Liver (tissue), 9 donors: ENCODE measurements around the gene VEGFA. TPM values are rescaled to one million over a fixed set of nuclear protein-coding genes. Genes with fewer than 3 reads are reported as not detected.

Source experiments
- DNase-seq: peaks from one replicate; pipeline ENCODE4 v3.0.0-alpha.2; 2017; ENCODE audit warnings: low spot score
- H3K27ac ChIP-seq, 2 donors: one replicate each; pipeline ENCODE4 v1.7.0; 2013; ENCODE audit warnings: inconsistent platforms in 2 of 2, low read length in 2 of 2, control low read depth in 1 of 2, low read depth in 1 of 2, mild to moderate bottlenecking in 1 of 2
- H3K27me3 ChIP-seq, 4 donors: one replicate each; pipeline versions ENCODE4 v1.6.1 to v1.7.0; 2013; ENCODE audit warnings: low read length in 3 of 4, inconsistent platforms in 1 of 4, mild to moderate bottlenecking in 1 of 4, moderate library complexity in 1 of 4; ENCODE audit not compliant: control insufficient read depth in 4 of 4, insufficient read depth in 4 of 4
- H3K36me3 ChIP-seq, 4 donors: one replicate each; pipeline versions ENCODE4 v1.6.1 to v1.7.0; 2013; ENCODE audit warnings: low read length in 3 of 4, mild to moderate bottlenecking in 3 of 4, low read depth in 1 of 4, moderate library complexity in 1 of 4; ENCODE audit not compliant: control insufficient read depth in 4 of 4, insufficient read depth in 3 of 4
- H3K4me1 ChIP-seq, 4 donors: one replicate each; pipeline versions ENCODE4 v1.6.1 to v1.7.0; 2013; ENCODE audit warnings: low read length in 3 of 4, mild to moderate bottlenecking in 3 of 4, moderate library complexity in 1 of 4; ENCODE audit not compliant: control insufficient read depth in 4 of 4, insufficient read depth in 4 of 4
- H3K4me3 ChIP-seq, 3 donors: one replicate each; pipeline versions ENCODE4 v1.6.1 to v1.7.0; 2013; ENCODE audit warnings: low read length in 3 of 3, control low read depth in 1 of 3, low read depth in 1 of 3, mild to moderate bottlenecking in 1 of 3
- H3K9ac ChIP-seq, 2 donors: one replicate each; pipeline ENCODE4 v1.7.0; 2013; ENCODE audit warnings: low read length in 2 of 2, mild to moderate bottlenecking in 2 of 2, moderate library complexity in 2 of 2, control low read depth in 1 of 2, low read depth in 1 of 2
- H3K9me3 ChIP-seq, 4 donors: one replicate each; pipeline versions ENCODE4 v1.6.1 to v1.7.0; 2013; ENCODE audit warnings: low read length in 3 of 4; ENCODE audit not compliant: control insufficient read depth in 4 of 4
- EGR1 ChIP-seq, 2 donors: IDR thresholded peaks; 2 replicates each; pipeline ENCODE4 v1.6.1; 2016 to 2018; ENCODE audit warnings: antibody characterized with exemption in 2 of 2, low read depth in 2 of 2
- FOXA1 ChIP-seq: IDR thresholded peaks from 2 replicates; pipeline ENCODE4 v1.6.1; 2016; ENCODE audit warnings: antibody characterized with exemption
- FOXA2 ChIP-seq: IDR thresholded peaks from 2 replicates; pipeline ENCODE4 v1.6.1; 2016; ENCODE audit warnings: antibody characterized with exemption
- GABPA ChIP-seq, 2 donors: IDR thresholded peaks in 1 of 2; conservative IDR thresholded peaks in 1 of 2; 2 replicates each; pipeline ENCODE4 v1.6.1; 2016; ENCODE audit warnings: antibody characterized with exemption in 2 of 2, mild to moderate bottlenecking in 1 of 2, moderate library complexity in 1 of 2
- HNF4A ChIP-seq, 2 donors: conservative IDR thresholded peaks; 2 replicates each; pipeline ENCODE4 v1.6.1; 2016; ENCODE audit warnings: antibody characterized with exemption in 2 of 2, mild to moderate bottlenecking in 2 of 2
- HNF4G ChIP-seq: IDR thresholded peaks from 2 replicates; pipeline ENCODE4 v1.6.1; 2016; ENCODE audit warnings: antibody characterized with exemption
- JUND ChIP-seq, 2 donors: IDR thresholded peaks; 2 replicates each; pipeline ENCODE4 v1.6.1; 2016; ENCODE audit warnings: antibody characterized with exemption in 2 of 2
- NR2F2 ChIP-seq: IDR thresholded peaks from 2 replicates; pipeline ENCODE4 v1.6.1; 2016; ENCODE audit warnings: antibody characterized with exemption
- RAD21 ChIP-seq, 2 donors: IDR thresholded peaks; 2 replicates each; pipeline ENCODE4 v1.6.1; 2016; ENCODE audit warnings: antibody characterized with exemption in 2 of 2, mild to moderate bottlenecking in 2 of 2
- RXRA ChIP-seq, 2 donors: IDR thresholded peaks; 2 replicates each; pipeline ENCODE4 v1.6.1; 2017 to 2018; ENCODE audit warnings: antibody characterized with exemption in 2 of 2, mild to moderate bottlenecking in 1 of 2
- SP1 ChIP-seq: IDR thresholded peaks from 2 replicates; pipeline ENCODE4 v1.6.1; 2018; ENCODE audit warnings: antibody characterized with exemption, mild to moderate bottlenecking
- TAF1 ChIP-seq: conservative IDR thresholded peaks from 2 replicates; pipeline ENCODE4 v1.6.1; 2016; ENCODE audit warnings: antibody characterized with exemption, mild to moderate bottlenecking
- YY1 ChIP-seq: IDR thresholded peaks from 2 replicates; pipeline ENCODE4 v1.6.1; 2016; ENCODE audit warnings: antibody characterized with exemption, mild to moderate bottlenecking
- WGBS: extraction: QIAGEN DNeasy Blood & Tissue Kit; methylation state at CpG from one replicate; pipeline ENCODE4 v1.1.7; 2013; 5-methylcytosine and 5-hydroxymethylcytosine counted together
- polyA plus RNA-seq, 2 donors: library from polyadenylated mRNA; stranded (reverse) in 1 of 2; unstranded in 1 of 2; fragments of 200-250 nt in 1 of 2; fragments of >200 nt in 1 of 2; fragmentation: Nextera tagmentation in 1 of 2; extraction: Ambion mirVana in 1 of 2; gene quantifications; one replicate each; pipeline versions ENCODE4 v1.2.1 to v1.2.3, GENCODE V29; 2013 to 2015
- total RNA-seq, 2 donors: library from RNA; depleted of rRNA; stranded (reverse); fragments of >200 nt; gene quantifications; one replicate each; pipeline ENCODE4 v1.2.3, GENCODE V29; 2014
- TF ChIP-seq, protein P1 (sequence below): IDR thresholded peaks from 2 replicates; pipeline ENCODE4 v1.6.1; 2016; ENCODE audit warnings: antibody characterized with exemption
- TF ChIP-seq, protein P2 (sequence below): IDR thresholded peaks from 2 replicates; pipeline ENCODE4 v1.6.1; 2016; ENCODE audit warnings: antibody characterized with exemption, mild to moderate bottlenecking
- TF ChIP-seq, protein P3 (sequence below): IDR thresholded peaks from 2 replicates; pipeline ENCODE4 v1.6.1; 2016; ENCODE audit warnings: antibody characterized with exemption
- TF ChIP-seq, protein P4 (sequence below): fragments of 150-350 bp; IDR thresholded peaks from 2 replicates; pipeline ENCODE4 v1.5.1; 2017; ENCODE audit warnings: improper control_type of control experiment, low read depth, low read length; ENCODE audit not compliant: missing input control
- TF ChIP-seq, protein P5 (sequence below): IDR thresholded peaks from 2 replicates; pipeline ENCODE4 v1.6.1; 2016; ENCODE audit warnings: antibody characterized with exemption
- donor health status: healthy.
- donor health status: healthy.
- donor health status: healthy.
- donor health status: healthy.
- donor health status: healthy.

Gene VEGFA
- total and polyA plus RNA-seq, 4 donors, result 14.7 to 160 (median 65.2) TPM

DNA sequence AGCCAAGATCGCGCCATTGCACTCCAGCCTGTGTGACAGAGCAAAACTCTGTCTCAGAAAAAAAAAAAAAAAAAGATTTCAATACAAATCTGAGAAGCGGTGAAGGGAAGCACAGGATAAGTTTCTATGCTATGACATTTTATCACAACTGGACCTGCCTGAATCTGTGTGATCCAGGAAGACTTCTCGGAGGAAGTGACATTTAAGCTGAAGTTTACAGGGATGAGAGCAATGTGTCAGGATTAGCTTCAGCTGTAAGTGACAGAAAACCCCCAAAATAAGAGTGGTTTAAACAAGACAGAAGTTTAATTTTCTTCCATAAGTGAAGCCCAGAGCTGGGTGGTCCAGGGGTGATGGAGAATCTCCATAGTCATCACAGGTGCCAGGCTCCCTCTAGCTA, 49.0 kb upstream of the VEGFA start:
- TF ChIP-seq EGR1 (IDR thresholded peaks at IDR 0.05; ENCODE audit: low read depth in 2 of 2), result no peak
- TF ChIP-seq, protein P1, sequence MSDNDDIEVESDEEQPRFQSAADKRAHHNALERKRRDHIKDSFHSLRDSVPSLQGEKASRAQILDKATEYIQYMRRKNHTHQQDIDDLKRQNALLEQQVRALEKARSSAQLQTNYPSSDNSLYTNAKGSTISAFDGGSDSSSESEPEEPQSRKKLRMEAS, result no peak
- no peak for TF ChIP-seq SP1
- no peak for TF ChIP-seq FOXA2
- no peak for TF ChIP-seq TAF1
- no peak for TF ChIP-seq FOXA1
- no peak for TF ChIP-seq YY1
- TF ChIP-seq, protein P2, sequence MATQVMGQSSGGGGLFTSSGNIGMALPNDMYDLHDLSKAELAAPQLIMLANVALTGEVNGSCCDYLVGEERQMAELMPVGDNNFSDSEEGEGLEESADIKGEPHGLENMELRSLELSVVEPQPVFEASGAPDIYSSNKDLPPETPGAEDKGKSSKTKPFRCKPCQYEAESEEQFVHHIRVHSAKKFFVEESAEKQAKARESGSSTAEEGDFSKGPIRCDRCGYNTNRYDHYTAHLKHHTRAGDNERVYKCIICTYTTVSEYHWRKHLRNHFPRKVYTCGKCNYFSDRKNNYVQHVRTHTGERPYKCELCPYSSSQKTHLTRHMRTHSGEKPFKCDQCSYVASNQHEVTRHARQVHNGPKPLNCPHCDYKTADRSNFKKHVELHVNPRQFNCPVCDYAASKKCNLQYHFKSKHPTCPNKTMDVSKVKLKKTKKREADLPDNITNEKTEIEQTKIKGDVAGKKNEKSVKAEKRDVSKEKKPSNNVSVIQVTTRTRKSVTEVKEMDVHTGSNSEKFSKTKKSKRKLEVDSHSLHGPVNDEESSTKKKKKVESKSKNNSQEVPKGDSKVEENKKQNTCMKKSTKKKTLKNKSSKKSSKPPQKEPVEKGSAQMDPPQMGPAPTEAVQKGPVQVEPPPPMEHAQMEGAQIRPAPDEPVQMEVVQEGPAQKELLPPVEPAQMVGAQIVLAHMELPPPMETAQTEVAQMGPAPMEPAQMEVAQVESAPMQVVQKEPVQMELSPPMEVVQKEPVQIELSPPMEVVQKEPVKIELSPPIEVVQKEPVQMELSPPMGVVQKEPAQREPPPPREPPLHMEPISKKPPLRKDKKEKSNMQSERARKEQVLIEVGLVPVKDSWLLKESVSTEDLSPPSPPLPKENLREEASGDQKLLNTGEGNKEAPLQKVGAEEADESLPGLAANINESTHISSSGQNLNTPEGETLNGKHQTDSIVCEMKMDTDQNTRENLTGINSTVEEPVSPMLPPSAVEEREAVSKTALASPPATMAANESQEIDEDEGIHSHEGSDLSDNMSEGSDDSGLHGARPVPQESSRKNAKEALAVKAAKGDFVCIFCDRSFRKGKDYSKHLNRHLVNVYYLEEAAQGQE, result no peak
- TF ChIP-seq, protein P3, sequence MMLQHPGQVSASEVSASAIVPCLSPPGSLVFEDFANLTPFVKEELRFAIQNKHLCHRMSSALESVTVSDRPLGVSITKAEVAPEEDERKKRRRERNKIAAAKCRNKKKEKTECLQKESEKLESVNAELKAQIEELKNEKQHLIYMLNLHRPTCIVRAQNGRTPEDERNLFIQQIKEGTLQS, result no peak
- TF ChIP-seq, protein P4, sequence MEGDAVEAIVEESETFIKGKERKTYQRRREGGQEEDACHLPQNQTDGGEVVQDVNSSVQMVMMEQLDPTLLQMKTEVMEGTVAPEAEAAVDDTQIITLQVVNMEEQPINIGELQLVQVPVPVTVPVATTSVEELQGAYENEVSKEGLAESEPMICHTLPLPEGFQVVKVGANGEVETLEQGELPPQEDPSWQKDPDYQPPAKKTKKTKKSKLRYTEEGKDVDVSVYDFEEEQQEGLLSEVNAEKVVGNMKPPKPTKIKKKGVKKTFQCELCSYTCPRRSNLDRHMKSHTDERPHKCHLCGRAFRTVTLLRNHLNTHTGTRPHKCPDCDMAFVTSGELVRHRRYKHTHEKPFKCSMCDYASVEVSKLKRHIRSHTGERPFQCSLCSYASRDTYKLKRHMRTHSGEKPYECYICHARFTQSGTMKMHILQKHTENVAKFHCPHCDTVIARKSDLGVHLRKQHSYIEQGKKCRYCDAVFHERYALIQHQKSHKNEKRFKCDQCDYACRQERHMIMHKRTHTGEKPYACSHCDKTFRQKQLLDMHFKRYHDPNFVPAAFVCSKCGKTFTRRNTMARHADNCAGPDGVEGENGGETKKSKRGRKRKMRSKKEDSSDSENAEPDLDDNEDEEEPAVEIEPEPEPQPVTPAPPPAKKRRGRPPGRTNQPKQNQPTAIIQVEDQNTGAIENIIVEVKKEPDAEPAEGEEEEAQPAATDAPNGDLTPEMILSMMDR, result no peak
- TF ChIP-seq RAD21 (IDR thresholded peaks at IDR 0.05), result no peak
- TF ChIP-seq, protein P5, sequence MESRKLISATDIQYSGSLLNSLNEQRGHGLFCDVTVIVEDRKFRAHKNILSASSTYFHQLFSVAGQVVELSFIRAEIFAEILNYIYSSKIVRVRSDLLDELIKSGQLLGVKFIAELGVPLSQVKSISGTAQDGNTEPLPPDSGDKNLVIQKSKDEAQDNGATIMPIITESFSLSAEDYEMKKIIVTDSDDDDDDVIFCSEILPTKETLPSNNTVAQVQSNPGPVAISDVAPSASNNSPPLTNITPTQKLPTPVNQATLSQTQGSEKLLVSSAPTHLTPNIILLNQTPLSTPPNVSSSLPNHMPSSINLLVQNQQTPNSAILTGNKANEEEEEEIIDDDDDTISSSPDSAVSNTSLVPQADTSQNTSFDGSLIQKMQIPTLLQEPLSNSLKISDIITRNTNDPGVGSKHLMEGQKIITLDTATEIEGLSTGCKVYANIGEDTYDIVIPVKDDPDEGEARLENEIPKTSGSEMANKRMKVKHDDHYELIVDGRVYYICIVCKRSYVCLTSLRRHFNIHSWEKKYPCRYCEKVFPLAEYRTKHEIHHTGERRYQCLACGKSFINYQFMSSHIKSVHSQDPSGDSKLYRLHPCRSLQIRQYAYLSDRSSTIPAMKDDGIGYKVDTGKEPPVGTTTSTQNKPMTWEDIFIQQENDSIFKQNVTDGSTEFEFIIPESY, result no peak
- no peak for TF ChIP-seq RXRA (IDR thresholded peaks at IDR 0.05)
- no peak for TF ChIP-seq GABPA (IDR thresholded peaks at IDR 0.05 in 1 of 2, conservative IDR thresholded peaks at IDR 0.05 in 1 of 2)
- TF ChIP-seq HNF4A (conservative IDR thresholded peaks at IDR 0.05), result no peak
- no peak for TF ChIP-seq HNF4G
- no peak for TF ChIP-seq JUND (IDR thresholded peaks at IDR 0.05)
- no peak for TF ChIP-seq NR2F2
- Histone ChIP-seq H3K9me3 (no peaks in the 10 kb centered on the region), H3K4me3 (no peak overlapping the region), H3K27me3 (no peaks in the 10 kb centered on the region), H3K4me1 (no peaks in the 10 kb centered on the region), H3K9ac (no peak overlapping the region), H3K27ac (no peak overlapping the region), H3K36me3 (no peaks in the 10 kb centered on the region)
- DNase-seq, result no peak
- 82% methylated on average over 4 of the region's 4 CpGs for WGBS
